Kidney tubule cell (primary cell): Measurements from ENCODE around the gene TBRG1.
A peak's percentile ranks its signal among the peaks of the same experiment; 100 is the strongest.

Source experiments
- DNase-seq: peaks from one replicate; pipeline ENCODE4 v3.0.0-alpha.2; 2018; ENCODE audit warnings: low spot score

TBRG1 gene

GRCh38 chr11:124658986-124659385 lies 36.3 kb downstream of the TBRG1 start:
- DNase-seq: no peak

GRCh38 chr11:124661553-124661952 lies 38.9 kb downstream of the TBRG1 start:
- no peak for DNase-seq

- DNase-seq: no peak
These were observed 39.4 kb downstream of the TBRG1 start for GRCh38 chr11:124662106-124662505.

DNA sequence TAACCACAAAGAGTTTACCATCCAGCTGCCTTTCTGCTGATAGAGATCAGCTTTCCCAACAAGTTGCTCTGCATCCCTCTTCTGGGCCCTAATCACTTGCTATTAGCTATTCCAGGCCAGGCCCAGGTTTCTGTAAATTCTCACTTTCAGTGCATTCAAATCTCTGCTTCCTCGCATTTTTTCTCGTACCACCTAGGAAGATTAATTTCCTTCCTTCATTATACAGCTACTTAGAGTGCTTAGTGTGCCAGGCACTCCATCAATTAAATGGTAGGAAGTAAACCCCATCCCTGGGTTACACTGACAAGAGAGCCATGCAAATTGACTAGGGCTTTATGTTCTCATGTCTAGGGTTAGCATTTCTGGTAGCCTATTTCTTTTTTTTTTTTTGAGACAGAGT lies 41.2 kb downstream of the TBRG1 start:
- DNase-seq: no peak

DNA sequence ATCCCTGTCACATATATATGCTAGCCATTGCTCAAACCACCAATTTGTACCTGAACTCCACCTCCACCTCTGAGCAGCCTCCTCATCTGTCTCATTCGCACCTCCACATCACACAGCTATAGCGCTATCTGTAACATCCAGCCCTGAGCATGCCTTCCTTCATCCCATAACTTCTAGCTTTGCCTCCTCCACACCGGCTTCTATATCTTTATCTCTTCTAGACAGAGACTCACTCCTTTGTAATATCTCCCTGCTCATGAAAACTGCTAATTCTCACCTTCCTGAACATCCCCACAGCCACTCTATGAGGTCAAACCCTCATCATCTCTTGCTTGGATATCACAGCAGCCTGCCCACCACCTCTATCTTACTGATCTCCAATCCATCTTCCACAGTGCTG lies 44.9 kb downstream of the TBRG1 start:
- no peak for DNase-seq

DNA sequence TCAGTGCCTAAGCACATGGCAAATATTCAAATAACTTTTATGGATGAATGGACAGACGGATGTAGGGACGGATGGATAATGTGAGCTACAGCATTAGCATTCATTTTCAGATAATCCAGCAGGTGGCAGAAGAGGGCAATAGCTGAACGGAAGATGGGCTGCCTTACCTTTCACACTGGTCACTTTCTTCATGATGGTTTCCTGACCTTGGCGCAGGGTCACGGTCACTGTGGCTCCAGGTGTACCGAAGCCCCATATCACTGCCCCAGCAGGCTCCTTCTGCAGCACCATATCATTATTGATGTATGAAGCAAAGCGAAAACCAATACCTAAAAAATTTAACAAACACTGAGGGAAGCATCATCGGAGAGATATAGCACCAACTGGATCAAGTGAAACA lies 46.5 kb downstream of the TBRG1 start:
- peak; percentile 74 for DNase-seq

DNA sequence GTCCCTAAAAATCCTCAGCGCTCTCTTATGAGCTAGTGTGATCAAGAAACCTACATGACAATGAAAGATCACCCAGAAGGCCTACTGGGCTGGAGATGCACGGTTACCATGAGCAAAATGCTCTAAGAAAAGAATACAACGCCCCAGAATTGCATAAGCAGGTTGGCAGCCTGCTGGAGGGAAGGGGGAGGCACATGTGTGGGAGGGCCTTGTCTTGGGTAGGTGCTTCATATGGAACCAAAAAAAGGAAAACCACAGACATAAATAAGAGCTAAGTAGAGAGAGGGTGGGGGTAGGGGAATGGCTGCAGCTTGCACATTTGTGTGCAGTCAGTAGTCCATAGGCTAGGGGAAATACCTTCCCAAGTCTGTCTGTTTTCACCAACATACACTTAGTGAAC lies 48.1 kb downstream of the TBRG1 start:
- no peak for DNase-seq

DNA sequence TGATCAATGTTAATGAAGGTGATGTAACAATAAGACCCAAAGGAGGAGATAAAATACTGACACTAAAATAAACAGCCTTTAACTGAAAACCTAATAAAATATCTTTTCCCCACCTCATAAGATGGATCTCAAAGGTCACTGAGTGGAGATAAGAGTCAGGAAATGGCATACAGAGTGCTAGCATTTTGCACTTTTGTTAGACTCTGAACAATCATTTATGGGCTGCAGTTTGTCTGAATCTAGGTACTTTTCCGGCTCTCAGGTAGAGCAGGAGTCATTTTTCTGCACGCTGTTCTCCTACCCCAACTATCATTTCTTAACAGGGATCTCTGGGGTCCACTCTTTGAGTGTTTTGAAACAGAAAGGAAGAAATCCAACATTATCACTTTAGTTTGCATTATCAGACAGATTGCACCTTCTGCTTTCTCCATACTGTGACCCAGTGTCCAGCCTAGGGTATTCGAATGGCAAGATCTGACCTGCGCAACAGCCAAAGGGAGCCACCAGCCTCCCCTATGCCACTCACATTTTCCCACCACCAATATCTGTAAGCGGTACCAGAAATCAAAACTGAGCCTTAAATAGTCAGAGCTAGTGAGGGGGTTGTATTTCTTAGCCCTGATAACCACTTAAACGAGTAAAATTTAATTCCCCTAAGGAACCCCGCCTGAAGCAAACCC lies 50.0 kb downstream of the TBRG1 start:
- DNase-seq: peak; percentile 2

DNA sequence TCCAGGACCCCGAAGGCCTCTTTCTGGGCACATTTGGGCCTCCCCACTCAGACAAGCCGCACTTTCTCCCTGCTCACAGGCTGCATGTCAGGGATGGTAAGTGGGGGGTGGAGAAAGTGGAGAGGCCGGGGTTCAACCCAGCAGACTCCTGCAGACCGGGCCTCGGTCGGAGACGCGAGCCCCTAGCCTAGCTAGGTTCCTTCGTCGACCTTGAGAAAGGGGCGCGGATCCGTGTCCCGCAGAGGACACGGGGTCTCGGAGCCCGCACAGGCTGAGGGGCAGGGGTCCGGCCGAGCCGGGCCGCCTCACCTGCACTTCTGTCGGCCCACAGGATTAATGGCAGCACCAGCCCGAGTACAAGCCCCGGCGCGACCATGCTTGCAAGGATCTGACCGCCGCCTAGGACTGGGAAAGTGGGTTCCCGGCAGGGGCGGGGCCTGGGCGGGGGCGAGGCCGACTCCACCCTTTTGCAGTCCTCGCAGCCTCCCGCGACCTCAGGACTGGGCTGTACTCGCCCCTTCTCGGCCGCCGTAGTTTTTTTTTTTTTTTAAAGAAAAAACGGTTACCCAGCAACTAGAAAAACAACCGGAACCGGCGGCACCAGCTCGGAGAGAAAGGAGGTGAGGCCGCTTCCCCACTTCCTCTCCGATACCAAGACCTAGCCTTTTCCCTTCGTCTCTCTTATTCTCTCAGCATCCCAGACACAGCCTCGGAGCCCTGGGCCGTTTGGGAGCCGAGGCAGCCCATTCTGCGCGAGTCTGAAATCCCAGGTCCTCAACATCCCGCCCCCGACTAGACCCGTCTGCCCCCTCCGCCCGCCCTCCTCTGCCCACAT lies 50.9 kb downstream of the TBRG1 start, which contains the start of the genes SIAE and SPA17:
TSS of gene SIAE (minus strand) at position 407 of the 835 bp plus-strand sequence. CDS start at position 376, 31 bp downstream.
TSS of gene SPA17 (plus strand) at position 572 of the 835 bp plus-strand sequence. CDS start 1,361 bp downstream, outside the sequence.
- DNase-seq: peak; percentile 98

DNA sequence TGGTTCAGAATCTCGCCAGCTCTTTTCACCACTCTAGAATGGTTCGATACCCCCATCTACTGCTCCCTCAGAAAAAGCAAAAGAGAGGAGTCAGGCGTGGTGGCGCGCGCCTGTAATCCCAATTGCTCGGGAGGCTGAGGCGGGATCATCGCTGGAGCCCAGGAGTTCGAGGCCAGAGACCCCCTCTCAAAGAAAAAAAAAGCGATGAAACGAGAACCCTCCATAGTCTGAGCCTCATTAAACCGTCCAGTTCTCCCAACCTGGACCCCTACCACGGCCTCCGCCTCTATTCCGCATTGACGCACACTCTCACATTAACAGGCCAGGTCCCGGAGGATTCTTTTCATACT lies 51.5 kb downstream of the TBRG1 start:
- DNase-seq: peak; percentile 10

- DNase-seq: no peak
These were observed 51.9 kb downstream of the TBRG1 start for GRCh38 chr11:124674571-124674970.

DNA sequence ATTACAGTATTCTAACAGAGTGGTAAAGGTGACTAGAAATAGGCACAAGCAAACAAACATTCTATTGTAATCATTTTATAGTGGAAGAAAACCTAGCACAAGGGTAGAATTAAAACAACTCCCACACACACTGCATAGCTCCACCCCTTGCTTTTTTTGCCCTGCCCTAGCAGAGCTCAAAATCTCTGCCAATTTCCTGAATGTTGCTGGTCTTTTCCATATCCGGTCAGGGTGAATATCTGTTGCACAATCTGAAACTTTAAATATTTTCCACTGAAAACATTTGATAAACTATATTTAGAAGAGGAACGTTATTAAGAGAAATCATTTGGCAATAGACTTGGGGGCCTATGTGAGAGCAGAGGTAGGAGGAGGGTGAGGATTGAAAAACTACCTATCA lies 53.7 kb downstream of the TBRG1 start:
- no peak for DNase-seq

- no peak for DNase-seq
These were observed 55.8 kb downstream of the TBRG1 start for GRCh38 chr11:124678416-124678815.

DNA sequence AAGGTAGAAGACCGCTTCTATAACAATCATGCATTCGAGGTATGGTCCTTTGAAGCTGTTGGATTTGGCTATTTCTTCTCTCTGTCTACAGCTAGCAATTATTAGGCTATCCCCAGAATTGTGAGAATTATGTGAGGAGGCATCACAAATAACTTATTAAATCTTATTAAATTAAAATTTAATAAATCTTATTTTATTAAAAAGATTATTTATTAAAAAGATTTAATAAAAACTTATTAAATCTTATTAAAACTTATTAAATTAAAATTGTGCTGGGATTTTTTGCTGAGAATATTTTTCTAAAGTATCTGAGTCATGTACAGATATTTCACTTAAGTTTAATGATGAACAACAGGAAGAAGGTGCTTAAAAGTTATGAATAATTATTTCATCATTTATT lies 58.8 kb downstream of the TBRG1 start:
- DNase-seq: no peak

DNA sequence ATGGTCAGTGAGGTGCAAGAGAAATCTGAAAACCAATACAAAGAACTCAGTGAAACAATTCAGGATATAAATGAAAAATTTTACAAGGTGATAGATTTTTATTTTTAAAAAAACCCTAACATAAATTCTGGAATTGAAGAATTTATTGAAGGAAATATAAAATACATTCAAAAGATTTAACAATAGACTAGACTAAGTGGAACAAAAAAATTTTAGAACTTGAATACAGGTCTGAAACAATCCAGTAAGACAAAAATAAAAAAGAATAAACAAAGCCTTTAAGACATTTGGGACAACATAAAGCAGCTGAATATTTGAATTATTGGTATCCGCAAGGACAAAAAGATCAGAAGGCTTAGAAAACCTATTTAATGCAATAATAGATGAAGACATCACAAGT lies 59.8 kb downstream of the TBRG1 start:
- no peak for DNase-seq
